HG02981 (cell line): Measurements from ENCODE around the gene USP28.
"Not testable (repeated sequence)": the region's sequence is repeated elsewhere in the genome, so short reads cannot be mapped to it uniquely, and the experiment has no call there.

Experiments
- ATAC-seq: cut with Tn5 transposase; IDR thresholded peaks from one replicate; pipeline ENCODE4 v1.9.1; 2021; ENCODE audit warnings: mild to moderate bottlenecking, moderate library complexity; ENCODE audit not compliant: unreplicated experiment

USP28 gene

GRCh38 chr11:113875234-113876073 lies at the start of gene USP28:
USP28 (minus strand) TSS chr11:113875572; CDS start chr11:113875501, 71 bp downstream.
- peak; percentile 73 for ATAC-seq

DNA sequence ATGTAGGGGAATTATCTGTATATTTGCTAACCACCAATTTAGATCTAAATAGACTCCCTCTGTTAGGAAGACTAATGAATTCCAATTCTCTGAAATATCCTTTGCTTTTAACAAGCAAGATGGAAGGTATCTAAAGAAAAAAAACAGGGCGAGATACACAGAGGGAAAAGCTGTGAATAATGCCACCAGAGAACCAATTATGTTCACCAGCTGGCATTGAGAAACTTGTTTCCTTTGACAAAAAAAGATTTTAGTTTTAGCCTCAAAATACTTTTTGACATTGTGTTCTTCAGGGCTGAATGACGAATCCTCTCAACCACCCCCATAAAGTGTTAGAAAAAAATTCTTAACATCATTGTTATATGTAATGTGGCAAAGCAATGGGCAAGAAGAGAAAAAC lies 48.2 kb upstream of the USP28 start:
- ATAC-seq, result no peak

DNA sequence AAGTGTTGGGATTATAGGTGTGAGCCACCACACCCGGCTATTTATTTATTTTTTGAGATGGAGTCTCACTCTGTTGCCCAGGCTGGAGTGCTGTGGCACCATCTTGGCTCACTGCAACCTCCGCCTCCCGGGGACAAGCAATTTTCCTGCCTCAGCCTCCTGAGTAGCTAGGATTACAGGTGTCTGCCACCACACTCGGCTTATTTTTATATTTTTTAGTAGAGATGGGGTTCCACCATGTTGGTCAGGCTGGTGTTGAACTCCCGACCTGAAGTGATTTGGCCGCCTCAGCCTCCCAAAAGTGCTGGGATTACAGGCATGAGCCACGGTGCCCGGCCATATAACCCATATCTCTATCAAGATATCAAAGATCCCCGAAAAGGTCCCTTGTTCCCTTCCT lies 36.1 kb upstream of the USP28 start:
- not testable (repeated sequence) for ATAC-seq

DNA sequence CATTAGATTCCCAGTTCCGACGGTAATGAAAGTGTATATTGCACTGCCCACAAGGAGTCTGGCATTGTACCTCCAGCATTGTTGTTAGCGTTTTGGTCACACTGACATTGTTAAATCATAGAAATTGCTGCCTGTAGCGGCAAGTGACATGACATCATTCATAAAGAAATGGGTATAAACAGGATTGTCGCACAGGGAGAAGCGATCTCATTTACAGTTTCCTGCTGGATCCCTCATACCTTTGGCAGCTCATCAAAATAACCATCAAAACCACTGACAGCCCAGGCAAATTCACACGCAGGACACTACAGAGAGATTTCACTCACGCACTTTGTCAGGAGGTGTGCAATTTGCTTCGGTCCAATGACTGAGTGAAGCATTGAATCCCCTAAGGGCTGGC lies 32.7 kb upstream of the USP28 start:
- ATAC-seq, result no peak

- ATAC-seq, result no peak
Observed at GRCh38 chr11:113907681-113908080, 32.3 kb upstream of the USP28 start.

GRCh38 chr11:113907152-113907551 lies 31.8 kb upstream of the USP28 start:
- no peak for ATAC-seq

DNA sequence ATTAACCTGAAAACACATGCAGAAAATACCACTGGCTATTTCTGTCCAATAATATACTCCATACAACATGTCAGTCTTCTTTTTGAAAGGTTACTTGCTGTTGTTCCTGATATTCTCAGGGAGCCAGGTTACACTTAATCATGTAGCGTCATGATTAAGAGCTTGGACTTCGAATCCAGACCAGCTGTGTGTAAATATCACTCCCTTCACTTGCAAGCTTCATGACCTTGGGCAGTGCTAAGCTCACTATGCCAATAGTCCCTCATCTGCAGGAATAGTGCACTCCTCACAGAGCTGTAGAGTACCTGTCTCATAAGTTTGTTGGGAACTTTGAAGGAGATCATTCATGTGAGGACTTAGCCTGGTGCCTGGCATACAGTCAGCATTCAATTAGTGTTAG lies 31.1 kb upstream of the USP28 start:
- no peak for ATAC-seq

DNA sequence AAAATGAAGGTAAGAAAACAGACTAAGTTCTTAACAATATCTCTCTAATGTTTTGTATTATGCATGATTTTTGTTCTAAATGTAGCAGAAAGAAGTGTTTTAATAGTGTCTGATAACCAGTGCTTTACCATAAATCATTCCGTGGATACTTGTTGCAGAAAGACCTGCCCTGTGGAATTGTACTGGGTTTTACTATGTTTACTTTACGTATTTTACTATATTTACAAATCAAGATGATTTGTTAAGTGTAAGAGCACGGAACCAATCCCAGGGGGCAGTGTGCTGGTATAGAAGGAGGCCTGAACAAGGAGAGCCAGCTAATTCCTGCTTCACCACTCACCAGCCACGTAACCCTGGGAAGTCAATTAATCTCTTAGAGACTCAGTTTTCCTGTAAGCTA lies 30.7 kb upstream of the USP28 start:
- no peak for ATAC-seq

GRCh38 chr11:113904379-113905101 lies 29.2 kb upstream of the USP28 start, which contains the start of gene HTR3B:
HTR3B (plus strand) TSS chr11:113904796; CDS start chr11:113904934, 138 bp downstream.
- ATAC-seq, result no peak

DNA sequence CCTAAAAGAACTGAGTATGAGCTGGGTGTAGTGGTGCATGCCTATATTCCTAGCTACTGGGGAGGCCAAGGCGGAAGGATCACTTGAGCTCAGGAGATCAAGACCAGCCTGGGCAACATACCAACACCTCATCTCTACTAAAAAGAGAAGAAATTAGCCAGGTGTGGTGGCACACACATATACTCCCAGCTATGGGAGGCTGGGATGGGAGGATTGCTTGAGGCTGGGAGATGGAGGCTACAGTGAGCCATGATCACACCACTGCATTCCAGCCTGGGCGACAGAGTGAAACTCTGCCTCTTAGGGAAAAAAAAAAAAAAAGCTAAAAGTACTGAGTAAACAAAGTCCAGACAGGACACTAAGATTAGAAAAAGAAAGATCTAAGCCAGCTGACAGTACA lies 25.8 kb upstream of the USP28 start:
- no peak for ATAC-seq

DNA sequence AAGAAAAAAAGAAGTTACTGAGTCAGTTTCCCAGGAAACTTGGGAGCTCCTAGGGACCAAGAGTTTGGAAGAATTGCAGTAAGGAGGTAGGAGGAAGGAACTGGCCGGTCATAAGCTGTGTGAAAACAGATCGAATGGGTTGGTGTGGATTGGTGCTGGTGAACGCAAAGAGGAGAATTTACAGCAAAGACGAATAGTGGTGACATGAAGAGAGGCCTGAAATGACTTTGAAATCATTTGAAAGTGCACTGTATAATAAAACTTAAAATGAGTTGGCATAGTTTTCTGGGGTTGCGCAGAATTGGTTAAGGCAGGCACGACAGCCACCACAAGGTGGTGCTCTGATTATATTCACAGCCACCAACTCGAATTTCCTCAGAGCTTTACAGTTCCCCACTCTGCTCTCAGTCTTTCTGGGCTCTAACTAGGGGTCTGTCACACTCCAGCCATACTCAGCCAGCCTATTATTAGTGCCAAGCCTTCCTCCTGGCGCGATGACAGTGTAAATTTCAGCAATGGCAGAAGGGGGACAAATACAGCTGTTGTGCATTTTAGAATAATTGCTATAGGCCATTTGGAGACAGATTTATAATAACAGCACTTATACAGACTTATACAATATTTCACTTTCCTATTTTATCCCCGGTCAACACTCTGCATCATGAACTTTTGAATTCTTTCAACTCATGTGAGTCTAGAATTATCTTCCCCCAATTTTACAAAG lies 20.9 kb upstream of the USP28 start:
- no peak for ATAC-seq

GRCh38 chr11:113895367-113896155 lies 20.2 kb upstream of the USP28 start:
- ATAC-seq, result no peak

DNA sequence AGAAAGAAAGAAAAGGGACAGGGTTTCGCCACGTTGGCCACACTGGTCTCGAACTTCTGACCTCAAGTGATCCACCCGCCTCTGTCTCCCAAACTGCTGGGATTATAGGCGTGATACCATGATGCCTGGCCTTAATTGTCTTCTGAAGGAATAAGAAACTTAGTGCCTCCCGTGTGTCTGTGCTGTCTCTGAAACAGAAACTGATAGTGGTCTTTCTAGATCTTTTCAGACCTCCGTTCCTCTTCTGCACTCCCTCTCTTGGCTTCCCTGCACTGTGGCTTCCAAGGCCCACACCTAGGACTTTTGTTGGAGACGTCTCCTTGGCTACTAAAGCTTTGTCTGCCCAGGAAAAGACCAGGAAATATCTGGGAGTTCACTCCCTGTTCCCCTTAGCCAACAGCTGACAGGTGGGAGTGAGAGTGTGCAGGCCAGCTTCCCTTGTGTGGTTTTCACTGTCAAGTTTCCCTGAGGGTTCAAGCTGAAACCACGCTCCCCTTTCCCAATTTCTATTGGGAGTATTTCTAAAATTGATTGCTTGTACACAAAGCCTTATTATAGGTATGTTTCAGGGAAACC lies 19.1 kb upstream of the USP28 start:
- peak; percentile 73 for ATAC-seq

GRCh38 chr11:113888848-113889247 lies 13.5 kb upstream of the USP28 start:
- no peak for ATAC-seq

DNA sequence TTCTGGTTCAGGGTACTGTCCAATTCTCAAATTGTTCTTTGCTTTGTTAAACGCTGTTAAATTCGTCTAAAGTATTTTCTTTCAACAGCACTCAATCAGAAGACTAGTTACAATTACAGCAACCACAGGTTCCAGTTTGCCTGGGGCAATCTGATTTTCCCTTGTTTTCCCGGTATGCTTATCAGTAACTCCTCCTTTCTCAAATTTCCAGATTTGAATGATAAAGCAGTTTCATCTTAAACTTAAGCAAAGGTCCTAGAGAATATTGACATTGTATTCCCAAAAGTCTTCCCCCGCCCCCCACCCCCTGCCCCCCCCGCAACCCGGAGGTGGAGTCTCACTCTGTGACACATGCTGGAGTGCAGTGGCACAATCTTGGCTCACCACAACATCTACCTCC lies 10.5 kb upstream of the USP28 start:
- ATAC-seq, result no peak

GRCh38 chr11:113884361-113884836 lies 9.0 kb upstream of the USP28 start:
- ATAC-seq, result no peak

DNA sequence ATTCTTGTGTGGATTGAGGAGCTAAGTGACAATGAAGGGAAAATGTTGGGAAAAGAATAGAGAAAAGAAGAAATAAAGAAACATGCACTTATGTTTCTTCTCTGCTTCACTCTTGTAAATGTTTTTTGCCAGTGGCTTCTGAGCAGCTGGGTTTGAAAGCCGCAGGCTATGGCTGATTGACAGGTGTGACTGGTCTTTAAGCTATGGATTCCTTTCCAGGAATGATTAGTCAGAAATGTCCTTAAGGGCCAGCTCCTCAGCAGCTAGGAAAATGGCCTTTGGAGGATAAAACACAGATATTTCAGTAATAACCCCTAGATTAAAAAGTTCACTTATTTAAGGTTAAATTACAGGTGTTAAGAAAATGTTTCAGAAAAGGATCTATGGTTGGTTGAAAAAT lies 6.5 kb upstream of the USP28 start:
- no peak for ATAC-seq

- ATAC-seq, result no peak
Observed at GRCh38 chr11:113880971-113881370, 5.6 kb upstream of the USP28 start.

DNA sequence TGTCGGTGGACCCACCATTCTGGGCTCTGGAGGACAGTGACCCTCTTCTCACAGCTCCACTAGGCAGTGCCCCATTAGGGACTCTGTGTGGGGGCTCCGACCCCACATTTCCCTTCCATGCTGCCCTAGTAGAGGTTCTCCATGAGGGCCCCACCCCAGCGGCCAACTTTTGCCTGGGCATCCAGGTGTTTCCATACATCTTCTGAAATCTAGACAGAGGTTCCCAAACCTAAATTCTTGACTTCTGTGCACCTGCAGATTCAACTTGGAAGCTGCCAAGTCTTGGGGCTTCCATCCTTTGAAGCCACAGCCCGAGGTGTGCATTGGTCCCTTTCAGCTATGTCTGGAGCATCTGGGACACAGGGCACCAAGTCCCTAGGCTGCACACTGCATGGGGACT lies 4.1 kb upstream of the USP28 start:
- ATAC-seq, result not testable (repeated sequence)

- ATAC-seq, result no peak
Observed at GRCh38 chr11:113877670-113878055, 2.3 kb upstream of the USP28 start.
